ENCODE measurements around the gene ULK2.

ULK2 gene

GRCh38 chr17:19759568-19760549 lies 107.9 kb downstream of the ULK2 start:
- Histone ChIP-seq H2AFZ (ENCODE audit: low read length) (no peak overlapping the region), H3K27ac (ENCODE audit: low read depth, low read length, poor library complexity, severe bottlenecking) (no peak overlapping the region), H3K4me1 (ENCODE audit: insufficient read depth, low read length, severe bottlenecking) (peaks cover 2% of the 10 kb centered on the region), H3K4me3 (ENCODE audit: low read depth, low read length, poor library complexity, severe bottlenecking) (no peak overlapping the region), H3K4me2 (ENCODE audit: low read length) (no peak overlapping the region), H3K36me3 (ENCODE audit: insufficient read depth, low read length) (no peaks in the 10 kb centered on the region), H3K27me3 (ENCODE audit: insufficient read depth, low read length) (no peaks in the 10 kb centered on the region), H3K9me2 (ENCODE audit: low read depth, low read length) (no peaks in the 10 kb centered on the region), H3K79me2 (ENCODE audit: insufficient read depth, low read length) (no peaks in the 10 kb centered on the region), H4K20me1 (ENCODE audit: insufficient read depth, low read length) (no peaks in the 10 kb centered on the region), H3F3A (ENCODE audit: insufficient read depth, low read length) (no peaks in the 10 kb centered on the region), H3K9ac (ENCODE audit: low read length) (no peak overlapping the region), H3K9me3 (ENCODE audit: low read length) (no peaks in the 10 kb centered on the region)
- TF ChIP-seq EZH2 (IDR thresholded peaks at IDR 0.05; ENCODE audit: borderline replicate concordance, low read length) (no peak), CTCF (IDR thresholded peaks at IDR 0.05; ENCODE audit: low read length) (no peak)

GRCh38 chr17:19757536-19758180 lies 110.1 kb downstream of the ULK2 start:
- Histone ChIP-seq H3K79me2 (ENCODE audit: insufficient read depth, low read length) (no peaks in the 10 kb centered on the region), H3K4me3 (ENCODE audit: low read depth, low read length, poor library complexity, severe bottlenecking) (no peak overlapping the region), H3K9me2 (ENCODE audit: low read depth, low read length) (no peaks in the 10 kb centered on the region), H3F3A (ENCODE audit: insufficient read depth, low read length) (no peaks in the 10 kb centered on the region), H3K36me3 (ENCODE audit: insufficient read depth, low read length) (no peaks in the 10 kb centered on the region), H2AFZ (ENCODE audit: low read length) (no peak overlapping the region), H3K4me2 (ENCODE audit: low read length) (no peak overlapping the region), H3K4me1 (ENCODE audit: insufficient read depth, low read length, severe bottlenecking) (peaks cover 6% of the 10 kb centered on the region), H4K20me1 (ENCODE audit: insufficient read depth, low read length) (no peaks in the 10 kb centered on the region), H3K9me3 (ENCODE audit: low read length) (no peaks in the 10 kb centered on the region), H3K27me3 (ENCODE audit: insufficient read depth, low read length) (no peaks in the 10 kb centered on the region), H3K27ac (ENCODE audit: low read depth, low read length, poor library complexity, severe bottlenecking) (no peak overlapping the region), H3K9ac (ENCODE audit: low read length) (no peak overlapping the region)
- TF ChIP-seq EZH2 (IDR thresholded peaks at IDR 0.05; ENCODE audit: borderline replicate concordance, low read length) = no peak
- no peak for TF ChIP-seq CTCF (IDR thresholded peaks at IDR 0.05; ENCODE audit: low read length)

GRCh38 chr17:19756546-19756945 lies 111.2 kb downstream of the ULK2 start:
- Histone ChIP-seq H2AFZ (ENCODE audit: low read length) (no peak overlapping the region), H3K27me3 (ENCODE audit: insufficient read depth, low read length) (no peaks in the 10 kb centered on the region), H3K4me3 (ENCODE audit: low read depth, low read length, poor library complexity, severe bottlenecking) (no peak overlapping the region), H3K27ac (ENCODE audit: low read depth, low read length, poor library complexity, severe bottlenecking) (no peak overlapping the region), H3K4me2 (ENCODE audit: low read length) (no peak overlapping the region), H3F3A (ENCODE audit: insufficient read depth, low read length) (no peaks in the 10 kb centered on the region), H3K4me1 (ENCODE audit: insufficient read depth, low read length, severe bottlenecking) (peaks cover 6% of the 10 kb centered on the region), H3K9ac (ENCODE audit: low read length) (no peak overlapping the region), H3K9me3 (ENCODE audit: low read length) (no peaks in the 10 kb centered on the region), H4K20me1 (ENCODE audit: insufficient read depth, low read length) (no peaks in the 10 kb centered on the region), H3K9me2 (ENCODE audit: low read depth, low read length) (no peaks in the 10 kb centered on the region), H3K36me3 (ENCODE audit: insufficient read depth, low read length) (no peaks in the 10 kb centered on the region), H3K79me2 (ENCODE audit: insufficient read depth, low read length) (no peaks in the 10 kb centered on the region)
- TF ChIP-seq EZH2 (IDR thresholded peaks at IDR 0.05; ENCODE audit: borderline replicate concordance, low read length) (no peak), CTCF (IDR thresholded peaks at IDR 0.05; ENCODE audit: low read length) (no peak)

All from OCI-LY1 (cell line).